KMS-11 (cell line): Measurements from ENCODE around the gene BAZ1A.
A peak's percentile ranks its signal among the peaks of the same experiment; 100 is the strongest.

Source experiments
- H2AFZ ChIP-seq: fragments of 200-600 bp; sonication (generic); 2 replicates; pipeline ENCODE4 v1.6.1; 2016; ENCODE audit warnings: antibody characterized with exemption, mixed run types, low read depth
- H3K27ac ChIP-seq: fragments of 200-600 bp; sonication (generic); 2 replicates; pipeline ENCODE4 v1.6.1; 2016; ENCODE audit warnings: mild to moderate bottlenecking, mixed run types
- H3K27me3 ChIP-seq: fragments of 200-600 bp; sonication (generic); 2 replicates; pipeline ENCODE4 v1.6.1; 2017; ENCODE audit warnings: mild to moderate bottlenecking, low read depth, mixed run types, moderate library complexity; ENCODE audit not compliant: insufficient read depth
- H3K36me3 ChIP-seq: fragments of 200-600 bp; sonication (generic); 2 replicates; pipeline ENCODE4 v1.6.1; 2017; ENCODE audit warnings: mild to moderate bottlenecking, mixed run types; ENCODE audit not compliant: insufficient read depth
- H3K4me1 ChIP-seq: fragments of 200-600 bp; sonication (generic); 2 replicates; pipeline ENCODE4 v1.6.1; 2016; ENCODE audit warnings: mild to moderate bottlenecking, low read depth, mixed run types; ENCODE audit not compliant: poor library complexity, severe bottlenecking
- H3K4me2 ChIP-seq: fragments of 200-600 bp; sonication (generic); 2 replicates; pipeline ENCODE4 v1.7.0; 2016; ENCODE audit warnings: mild to moderate bottlenecking, mixed run types
- H3K4me3 ChIP-seq: fragments of 200-600 bp; sonication (generic); IDR thresholded peaks from 2 replicates; pipeline ENCODE4 v1.6.1; 2017; ENCODE audit warnings: low read depth, low read length, mixed read lengths; ENCODE audit not compliant: insufficient read depth
- H3K79me2 ChIP-seq: fragments of 200-600 bp; sonication (generic); 2 replicates; pipeline ENCODE4 v1.6.1; 2016; ENCODE audit warnings: low read depth, mixed run types; ENCODE audit not compliant: insufficient read depth
- H3K9ac ChIP-seq: fragments of 200-600 bp; sonication (generic); 2 replicates; pipeline ENCODE4 v1.6.1; 2016; ENCODE audit warnings: mild to moderate bottlenecking, mixed run types
- H4K20me1 ChIP-seq: fragments of 200-600 bp; sonication (generic); 2 replicates; pipeline ENCODE4 v1.6.1; 2016; ENCODE audit warnings: mild to moderate bottlenecking, mixed run types; ENCODE audit not compliant: insufficient read depth
- CTCF ChIP-seq: fragments of 200-600 bp; sonication (generic); conservative IDR thresholded peaks from 2 replicates; pipeline ENCODE4 v1.6.1; 2017; ENCODE audit warnings: low read depth, mild to moderate bottlenecking, antibody characterized with exemption, low read length, moderate library complexity, mixed read lengths

Gene BAZ1A

GRCh38 chr14:34775342-34775741, 99.8 kb downstream of the BAZ1A start:
- Histone ChIP-seq H3K27me3 (no peaks in the 10 kb centered on the region), H3K36me3 (no peaks in the 10 kb centered on the region), H3K79me2 (no peaks in the 10 kb centered on the region), H2AFZ (no peak overlapping the region), H3K9ac (no peak overlapping the region), H3K27ac (no peak overlapping the region), H4K20me1 (no peaks in the 10 kb centered on the region), H3K4me2 (no peak overlapping the region), H3K4me1 (no peaks in the 10 kb centered on the region), H3K4me3 (no peak overlapping the region)
- no peak for TF ChIP-seq CTCF

GRCh38 chr14:34770901-34771300, 104.3 kb downstream of the BAZ1A start:
- H3K27ac ChIP-seq, result no peak overlapping the region
- peaks cover 14% of the 10 kb centered on the region for H3K4me1 ChIP-seq
- H3K79me2 ChIP-seq, result no peaks in the 10 kb centered on the region
- H3K4me2 ChIP-seq, result no peak overlapping the region
- no peak overlapping the region for H2AFZ ChIP-seq
- H3K9ac ChIP-seq, result no peak overlapping the region
- H4K20me1 ChIP-seq, result no peaks in the 10 kb centered on the region
- H3K36me3 ChIP-seq, result no peaks in the 10 kb centered on the region
- TF ChIP-seq CTCF, result no peak
- H3K27me3 ChIP-seq, result no peaks in the 10 kb centered on the region
- H3K4me3 ChIP-seq, result no peak overlapping the region

GRCh38 chr14:34766606-34767005, 108.6 kb downstream of the BAZ1A start:
- TF ChIP-seq CTCF, result no peak
- Histone ChIP-seq H2AFZ (no peak overlapping the region), H3K36me3 (no peaks in the 10 kb centered on the region), H3K79me2 (no peaks in the 10 kb centered on the region), H3K4me2 (no peak overlapping the region), H3K4me1 (peaks cover 14% of the 10 kb centered on the region), H4K20me1 (no peaks in the 10 kb centered on the region), H3K27me3 (no peaks in the 10 kb centered on the region), H3K9ac (no peak overlapping the region), H3K4me3 (no peak overlapping the region), H3K27ac (no peak overlapping the region)

- Histone ChIP-seq H2AFZ (no peak overlapping the region), H3K9ac (no peak overlapping the region), H3K4me2 (no peak overlapping the region), H3K36me3 (no peaks in the 10 kb centered on the region), H4K20me1 (no peaks in the 10 kb centered on the region), H3K4me3 (no peak overlapping the region), H3K27me3 (no peaks in the 10 kb centered on the region), H3K27ac (no peak overlapping the region), H3K4me1 (peaks cover 14% of the 10 kb centered on the region), H3K79me2 (no peaks in the 10 kb centered on the region)
- peak; percentile 24 for TF ChIP-seq CTCF
Observed at GRCh38 chr14:34766060-34766459, 109.1 kb downstream of the BAZ1A start.

GRCh38 chr14:34755215-34755614, 119.9 kb downstream of the BAZ1A start:
- no peak overlapping the region for H2AFZ ChIP-seq
- H3K27me3 ChIP-seq, result no peaks in the 10 kb centered on the region
- H3K4me1 ChIP-seq, result no peaks in the 10 kb centered on the region
- H3K4me3 ChIP-seq, result no peak overlapping the region
- H3K27ac ChIP-seq, result no peak overlapping the region
- H3K9ac ChIP-seq, result no peak overlapping the region
- no peak for TF ChIP-seq CTCF
- H4K20me1 ChIP-seq, result no peaks in the 10 kb centered on the region
- H3K4me2 ChIP-seq, result no peak overlapping the region
- no peaks in the 10 kb centered on the region for H3K36me3 ChIP-seq
- no peaks in the 10 kb centered on the region for H3K79me2 ChIP-seq
